ENCODE data around the gene PRLR. TPM values are rescaled to one million over a fixed set of nuclear protein-coding genes. Genes with fewer than 3 reads are reported as not detected.

The PRLR gene
- total RNA-seq, 4 donors from 2014 or later, result 15.8 to 80.6 (median 48.0) TPM

DNA sequence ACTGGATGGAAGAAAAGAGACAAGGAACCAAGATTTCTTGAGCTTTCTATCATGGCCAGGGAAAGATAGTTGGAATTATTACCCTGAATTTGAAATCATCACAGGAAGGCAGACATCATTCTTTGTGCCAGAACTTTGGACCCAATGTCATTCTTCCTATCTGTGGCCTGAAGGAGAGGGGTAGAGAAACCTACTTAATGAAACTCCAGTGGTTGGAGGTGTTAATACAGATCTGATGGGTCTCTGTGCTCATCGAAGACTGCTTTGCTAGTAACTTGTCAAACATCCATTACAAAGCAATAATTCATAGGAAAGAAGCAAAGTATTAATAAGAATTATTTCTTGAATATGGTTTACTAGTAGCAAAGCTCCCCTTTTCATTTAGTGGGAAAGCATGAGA, 26.9 kb downstream of the PRLR start:
- H3K27me3 ChIP-seq, result no peaks in the 10 kb centered on the region
- peaks cover 4 to 6% of the 10 kb centered on the region in 2 donors for H3K4me1 ChIP-seq
- no peak overlapping the region for H3K27ac ChIP-seq
- intact Hi-C loops (cut with DNase I; ENCODE audit: low total_unique reads), result no loop called here
- TF ChIP-seq, protein P1, sequence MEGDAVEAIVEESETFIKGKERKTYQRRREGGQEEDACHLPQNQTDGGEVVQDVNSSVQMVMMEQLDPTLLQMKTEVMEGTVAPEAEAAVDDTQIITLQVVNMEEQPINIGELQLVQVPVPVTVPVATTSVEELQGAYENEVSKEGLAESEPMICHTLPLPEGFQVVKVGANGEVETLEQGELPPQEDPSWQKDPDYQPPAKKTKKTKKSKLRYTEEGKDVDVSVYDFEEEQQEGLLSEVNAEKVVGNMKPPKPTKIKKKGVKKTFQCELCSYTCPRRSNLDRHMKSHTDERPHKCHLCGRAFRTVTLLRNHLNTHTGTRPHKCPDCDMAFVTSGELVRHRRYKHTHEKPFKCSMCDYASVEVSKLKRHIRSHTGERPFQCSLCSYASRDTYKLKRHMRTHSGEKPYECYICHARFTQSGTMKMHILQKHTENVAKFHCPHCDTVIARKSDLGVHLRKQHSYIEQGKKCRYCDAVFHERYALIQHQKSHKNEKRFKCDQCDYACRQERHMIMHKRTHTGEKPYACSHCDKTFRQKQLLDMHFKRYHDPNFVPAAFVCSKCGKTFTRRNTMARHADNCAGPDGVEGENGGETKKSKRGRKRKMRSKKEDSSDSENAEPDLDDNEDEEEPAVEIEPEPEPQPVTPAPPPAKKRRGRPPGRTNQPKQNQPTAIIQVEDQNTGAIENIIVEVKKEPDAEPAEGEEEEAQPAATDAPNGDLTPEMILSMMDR (IDR thresholded peaks at IDR 0.05), result no peak
- TF ChIP-seq POLR2A (IDR thresholded peaks at IDR 0.05), result no peak
- no peaks in the 10 kb centered on the region for H3K36me3 ChIP-seq
- H3K9me3 ChIP-seq, result no peaks in the 10 kb centered on the region
- H3K4me3 ChIP-seq, result no peak overlapping the region
- no peak for DNase-seq

DNA sequence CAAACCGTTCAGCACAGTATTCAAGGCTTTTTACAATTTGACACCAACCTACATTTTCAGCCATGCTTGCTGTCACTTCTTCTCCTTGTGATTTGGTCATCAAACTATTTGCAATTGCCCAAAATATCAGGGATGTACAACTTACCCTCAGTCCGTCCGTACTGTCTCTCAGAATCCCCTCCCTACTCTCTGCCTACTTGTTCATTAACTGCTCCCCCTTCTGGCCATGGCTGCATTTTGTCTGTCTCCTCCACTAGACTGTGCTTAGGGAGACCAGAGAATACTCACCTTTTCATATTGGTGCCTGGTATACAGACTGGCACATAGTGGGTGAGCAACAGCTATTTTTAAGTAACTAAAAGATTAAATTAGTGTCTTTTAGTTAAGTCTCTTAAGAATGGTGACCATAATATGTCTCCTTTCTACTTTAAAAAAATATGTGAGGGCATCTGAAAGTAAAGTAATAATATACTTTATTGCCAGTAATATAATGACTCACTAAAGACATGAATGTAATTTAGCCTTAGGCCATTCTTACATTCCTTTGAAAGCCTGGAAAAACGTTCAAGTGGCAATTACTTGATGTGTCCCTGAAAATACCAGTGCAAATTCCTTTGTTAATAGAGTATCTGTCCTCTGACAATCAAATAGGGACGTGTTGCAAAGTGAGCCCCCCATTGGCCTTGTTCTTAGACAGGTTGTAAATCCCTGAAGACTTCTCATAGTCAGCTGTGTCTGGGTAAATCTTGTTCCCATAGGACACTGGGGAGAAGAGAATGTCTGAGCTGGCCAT, 27.8 kb downstream of the PRLR start:
- no peak for DNase-seq
- TF ChIP-seq, protein P1 (IDR thresholded peaks at IDR 0.05), result no peak
- no peak for TF ChIP-seq POLR2A (IDR thresholded peaks at IDR 0.05)
- Histone ChIP-seq H3K4me3 (no peak overlapping the region), H3K27ac (no peak overlapping the region), H3K9me3 (no peaks in the 10 kb centered on the region), H3K4me1 (peaks cover 4 to 12% of the 10 kb centered on the region in 2 donors), H3K27me3 (no peaks in the 10 kb centered on the region), H3K36me3 (no peaks in the 10 kb centered on the region)
- intact Hi-C loops (cut with DNase I; ENCODE audit: low total_unique reads), result no loop called here

DNA sequence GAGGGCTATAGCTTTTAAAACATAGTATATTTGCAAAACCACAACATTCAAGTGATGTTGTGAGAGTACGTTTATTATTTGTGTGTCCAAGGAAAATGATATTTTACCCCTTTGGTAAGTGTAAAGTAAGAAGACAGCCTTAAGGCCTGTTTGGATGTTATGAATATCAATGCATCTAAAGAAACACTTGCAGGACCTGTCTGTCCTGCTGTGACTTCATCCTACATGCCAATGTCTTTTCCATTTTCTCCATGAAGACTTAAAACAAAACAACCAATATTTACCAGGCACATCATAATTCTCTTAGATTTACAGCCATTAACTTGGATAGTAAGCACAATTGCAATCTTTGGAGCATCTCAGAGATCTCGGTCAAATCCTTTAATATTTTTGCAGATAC, 29.0 kb downstream of the PRLR start:
- TF ChIP-seq, protein P1 (IDR thresholded peaks at IDR 0.05), result no peak
- TF ChIP-seq POLR2A (IDR thresholded peaks at IDR 0.05), result no peak
- DNase-seq, result no peak
- H3K4me1 ChIP-seq, result peaks cover 4 to 12% of the 10 kb centered on the region in 2 donors
- intact Hi-C loops (cut with DNase I; ENCODE audit: low total_unique reads), result no loop called here
- H3K36me3 ChIP-seq, result no peaks in the 10 kb centered on the region
- no peaks in the 10 kb centered on the region for H3K9me3 ChIP-seq
- H3K27me3 ChIP-seq, result no peaks in the 10 kb centered on the region
- no peak overlapping the region for H3K4me3 ChIP-seq
- H3K27ac ChIP-seq, result no peak overlapping the region

GRCh38 chr5:35199886-35200285, 30.4 kb downstream of the PRLR start:
- no peak overlapping the region for H3K27ac ChIP-seq
- TF ChIP-seq, protein P1 (IDR thresholded peaks at IDR 0.05), result no peak
- TF ChIP-seq POLR2A (IDR thresholded peaks at IDR 0.05), result no peak
- no peaks in the 10 kb centered on the region for H3K9me3 ChIP-seq
- intact Hi-C loops (cut with DNase I; ENCODE audit: low total_unique reads), result no loop called here
- no peak for DNase-seq
- H3K4me3 ChIP-seq, result no peak overlapping the region
- no peaks in the 10 kb centered on the region for H3K36me3 ChIP-seq
- no peaks in the 10 kb centered on the region for H3K27me3 ChIP-seq
- H3K4me1 ChIP-seq, result peaks cover 4 to 12% of the 10 kb centered on the region in 2 donors

DNA sequence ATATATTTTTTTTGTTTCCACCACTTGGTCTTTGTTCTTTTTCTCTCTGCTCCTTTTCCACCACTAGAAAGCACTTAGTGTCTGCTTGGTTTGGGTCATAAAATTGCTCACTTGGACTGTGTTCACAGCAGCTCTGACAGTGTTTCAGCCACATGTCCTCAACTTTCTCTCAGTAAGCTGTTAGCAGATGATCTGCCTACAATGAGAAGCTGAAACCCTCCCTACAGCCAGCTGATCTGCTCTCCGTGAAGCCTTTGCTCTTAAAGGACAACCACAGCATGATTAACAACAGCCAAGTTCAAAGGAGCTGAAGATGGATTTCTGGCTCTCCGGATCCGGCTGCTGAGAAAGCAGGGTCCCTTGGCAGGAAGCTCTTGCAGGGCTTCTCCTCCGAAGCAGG, 31.6 kb downstream of the PRLR start:
- H3K4me1 ChIP-seq, result peaks cover 4 to 12% of the 10 kb centered on the region in 2 donors
- DNase-seq, result no peak
- peak overlapping the region; percentile 49 to 50 for H3K27ac ChIP-seq
- H3K27me3 ChIP-seq, result no peaks in the 10 kb centered on the region
- H3K36me3 ChIP-seq, result no peaks in the 10 kb centered on the region
- no peak overlapping the region for H3K4me3 ChIP-seq
- H3K9me3 ChIP-seq, result no peaks in the 10 kb centered on the region
- intact Hi-C loops (cut with DNase I; ENCODE audit: low total_unique reads), result no loop called here
- TF ChIP-seq POLR2A (IDR thresholded peaks at IDR 0.05), result no peak
- TF ChIP-seq, protein P1 (IDR thresholded peaks at IDR 0.05), result no peak

All from uterus (tissue), 4 donors.